Effector CD4-positive, alpha-beta T cell (primary cell): ENCODE results near the gene KIR3DL1. TPM values are rescaled to one million over a fixed set of nuclear protein-coding genes. Genes with fewer than 3 reads are reported as not detected.
"Not testable (repeated sequence)": the region's sequence is repeated elsewhere in the genome, so short reads cannot be mapped to it uniquely, and the experiment has no call there.

Source experiments
- DNase-seq: peaks from one replicate; pipeline ENCODE4 v3.0.0-alpha.2; 2020
- total RNA-seq: gene quantifications from one replicate; lab custom pipeline; 2026; lab: John Stamatoyannopoulos, UW

The KIR3DL1 gene
- total RNA-seq = not detected

- DNase-seq = not testable (repeated sequence)
Observed at GRCh38 chr19:54816251-54816650, at the start of gene KIR3DL1. KIR3DL1 (plus strand) TSS chr19:54816468.

GRCh38 chr19:54769646-54770045 lies 46.6 kb upstream of the KIR3DL1 start, which contains the start of gene KIR2DL1:
KIR2DL1 (plus strand) TSS chr19:54769793; CDS start chr19:54769851, 58 bp downstream.
- DNase-seq = not testable (repeated sequence)

GRCh38 chr19:54770511-54770910 lies 45.8 kb upstream of the KIR3DL1 start:
- not testable (repeated sequence) for DNase-seq

GRCh38 chr19:54771018-54771960 lies 45.0 kb upstream of the KIR3DL1 start:
- not testable (repeated sequence) for DNase-seq

- not testable (repeated sequence) for DNase-seq
Observed at GRCh38 chr19:54772666-54773065, 43.6 kb upstream of the KIR3DL1 start.

GRCh38 chr19:54775095-54775815 lies 41.0 kb upstream of the KIR3DL1 start:
- DNase-seq = not testable (repeated sequence)

- DNase-seq = not testable (repeated sequence)
Observed at GRCh38 chr19:54775830-54776229, 40.4 kb upstream of the KIR3DL1 start.

GRCh38 chr19:54777851-54778250 lies 38.4 kb upstream of the KIR3DL1 start:
- not testable (repeated sequence) for DNase-seq

- DNase-seq = not testable (repeated sequence)
Observed at GRCh38 chr19:54778896-54779295, 37.4 kb upstream of the KIR3DL1 start.

GRCh38 chr19:54782916-54783315 lies 33.4 kb upstream of the KIR3DL1 start:
- not testable (repeated sequence) for DNase-seq

- DNase-seq = not testable (repeated sequence)
Observed at GRCh38 chr19:54786091-54786723, 30.1 kb upstream of the KIR3DL1 start.

GRCh38 chr19:54788154-54788553 lies 28.1 kb upstream of the KIR3DL1 start:
- not testable (repeated sequence) for DNase-seq

GRCh38 chr19:54790711-54791110 lies 25.6 kb upstream of the KIR3DL1 start:
- DNase-seq = no peak

- no peak for DNase-seq
Observed at GRCh38 chr19:54791476-54791875, 24.8 kb upstream of the KIR3DL1 start.

- DNase-seq = no peak
Observed at GRCh38 chr19:54792814-54793213, 23.5 kb upstream of the KIR3DL1 start.

- no peak for DNase-seq
Observed at GRCh38 chr19:54795758-54796157, 20.5 kb upstream of the KIR3DL1 start.

- DNase-seq = no peak
Observed at GRCh38 chr19:54803410-54803809, 12.9 kb upstream of the KIR3DL1 start, which contains the start of gene KIR2DL4. KIR2DL4 (plus strand) TSS chr19:54803610; CDS start chr19:54803652, 42 bp downstream.

GRCh38 chr19:54804101-54804500 lies 12.2 kb upstream of the KIR3DL1 start:
- no peak for DNase-seq

- DNase-seq = no peak
Observed at GRCh38 chr19:54804571-54804970, 11.7 kb upstream of the KIR3DL1 start.

- no peak for DNase-seq
Observed at GRCh38 chr19:54805665-54806515, 10.4 kb upstream of the KIR3DL1 start.

GRCh38 chr19:54806516-54806838 lies 9.8 kb upstream of the KIR3DL1 start:
- no peak for DNase-seq

GRCh38 chr19:54814571-54814970 lies 1.7 kb upstream of the KIR3DL1 start:
- DNase-seq = not testable (repeated sequence)
